K562 (cell line): ENCODE results near the gene TIFAB. TPM values are rescaled to one million over a fixed set of nuclear protein-coding genes. Genes with fewer than 3 reads are reported as not detected.

ENCODE experiments used
- ATAC-seq: fragments of 200-7000 bp; cut with Tn5 transposase; 3 replicates; pipeline ENCODE4 v1.9.1; 2020; ENCODE audit warnings: moderate library complexity
- BruUV-seq: library from RNA; stranded (reverse); fragments of 400-500 nt; replicated peaks from 2 replicates; lab custom pipeline; 2021; lab: Mats Ljungman, UMichigan
- CTCF ChIA-PET: fragments of 300-600 bp; formaldehyde crosslinking; extraction: SDS; loops from one replicate; lab custom pipeline; 2021; ENCODE audit warnings: low intra/inter-chr PET ratio; lab: Yijun Ruan, JAX
- POLR2A ChIA-PET: fragments of 300-600, 350-650 bp; sonication (Branson Sonifier 250); formaldehyde crosslinking; extraction: SDS; loops from one replicate; lab custom pipeline; 2021; ENCODE audit warnings: antibody characterized with exemption, inconsistent platforms; lab: Yijun Ruan, JAX
- DNase-seq, 4 experiments: peaks; one replicate each; pipeline versions ENCODE4 v3.0.0 to v3.0.0-alpha.2; 2011 to 2018; ENCODE audit warnings: low spot score in 3 of 4, mixed read lengths in 3 of 4; ENCODE audit errors: extremely low read depth in 1 of 4
- FAIRE-seq: peaks from 2 replicates; lab custom pipeline; 2011; peaks lifted over from hg19 to GRCh38; lab: Jason Lieb, UNC
- H2AFZ ChIP-seq: 2 replicates; pipeline ENCODE4 v1.6.0; 2011; ENCODE audit warnings: low read depth, low read length, control low read depth, inconsistent platforms
- H3K27ac ChIP-seq: fragments of 200-600 bp; 3 replicates; pipeline ENCODE4 v1.8.0; 2011; ENCODE audit warnings: low read depth, mild to moderate bottlenecking, control low read depth, inconsistent platforms, low read length, moderate library complexity, mixed read lengths; ENCODE audit errors: extremely low read depth
- H3K27me3 ChIP-seq, 2 experiments: fragments of 300-600 bp in 1 of 2; 2 replicates in 1 of 2; 3 replicates in 1 of 2; pipeline versions ENCODE4 v1.6.0 to v1.8.0; 2011; ENCODE audit warnings: inconsistent platforms in 2 of 2, low read length in 2 of 2, mild to moderate bottlenecking in 1 of 2, mixed read lengths in 1 of 2, moderate library complexity in 1 of 2; ENCODE audit not compliant: control insufficient read depth in 2 of 2, insufficient read depth in 2 of 2
- H3K36me3 ChIP-seq: fragments of 300-600 bp; 3 replicates; pipeline ENCODE4 v1.8.0; 2011; ENCODE audit warnings: mild to moderate bottlenecking, low read length, inconsistent platforms; ENCODE audit not compliant: control insufficient read depth, insufficient read depth
- H3K4me1 ChIP-seq, 2 experiments: fragments of 200-600 bp in 1 of 2; replicated peaks in 1 of 2; 2 replicates in 1 of 2; 3 replicates in 1 of 2; pipeline versions ENCODE4 v1.5.1 to v1.8.0; 2011; ENCODE audit warnings: inconsistent platforms in 2 of 2, low read length in 2 of 2, mild to moderate bottlenecking in 1 of 2, mixed read lengths in 1 of 2, moderate library complexity in 1 of 2; ENCODE audit not compliant: control insufficient read depth in 2 of 2, insufficient read depth in 2 of 2
- H3K4me2 ChIP-seq: 2 replicates; pipeline ENCODE4 v1.6.1; 2011; ENCODE audit warnings: low read length, control low read depth, inconsistent platforms, mixed read lengths; ENCODE audit not compliant: insufficient read depth
- H3K4me3 ChIP-seq: fragments of 200-600 bp; sonication (generic), shearing (Covaris generic); 2 replicates; pipeline ENCODE4 v1.5.1; 2016; ENCODE audit warnings: control low read depth, inconsistent platforms
- H3K79me2 ChIP-seq: fragments of 200-600 bp; 3 replicates; pipeline ENCODE4 v1.8.0; 2011; ENCODE audit warnings: low read length, inconsistent platforms; ENCODE audit not compliant: control insufficient read depth, insufficient read depth
- H3K9ac ChIP-seq, 2 experiments: 2 replicates each; pipeline versions ENCODE4 v1.6.0 to v1.6.1; 2011; ENCODE audit warnings: low read depth in 2 of 2, low read length in 2 of 2, control low read depth in 1 of 2, inconsistent platforms in 1 of 2, mild to moderate bottlenecking in 1 of 2, mixed read lengths in 1 of 2; ENCODE audit not compliant: insufficient read depth in 1 of 2
- H3K9me1 ChIP-seq: one replicate; pipeline ENCODE4 v1.6.0; 2011; ENCODE audit warnings: inconsistent platforms, mild to moderate bottlenecking, low read length, moderate library complexity; ENCODE audit not compliant: control insufficient read depth, insufficient read depth
- H3K9me3 ChIP-seq: replicated peaks from 2 replicates; pipeline ENCODE4 v1.5.1; 2011; ENCODE audit warnings: low read depth, low read length, inconsistent platforms; ENCODE audit not compliant: control insufficient read depth, insufficient read depth
- H4K20me1 ChIP-seq: replicated peaks from 2 replicates; pipeline ENCODE4 v1.6.1; 2011; ENCODE audit warnings: low read length, inconsistent platforms, mixed read lengths; ENCODE audit not compliant: control insufficient read depth, insufficient read depth
- ETV6 ChIP-seq, 3 experiments: fragments of 150-350 bp in 1 of 3; sonication (generic) in 1 of 3; formaldehyde crosslinking in 1 of 3; IDR thresholded peaks; 2 replicates each; pipeline versions ENCODE4 v1.6.1 to v1.8.0; 2014 to 2022; ENCODE audit warnings: borderline replicate concordance in 2 of 3, low read depth in 2 of 3, antibody characterized with exemption in 1 of 3, low read length in 1 of 3, mild to moderate bottlenecking in 1 of 3, missing genetic modification reagents in 1 of 3
- PHF21A ChIP-seq: fragments of 450-650 bp; IDR thresholded peaks from 2 replicates; pipeline ENCODE4 v1.6.1; 2017; ENCODE audit warnings: low read depth, borderline replicate concordance
- TARDBP ChIP-seq: fragments of 450-650 bp; IDR thresholded peaks from 2 replicates; pipeline ENCODE4 v1.6.1; 2016
- ZBTB7A ChIP-seq: IDR thresholded peaks from 2 replicates; pipeline ENCODE4 v1.6.1; 2011; ENCODE audit warnings: low read depth, mild to moderate bottlenecking, low read length, moderate library complexity, borderline replicate concordance; ENCODE audit not compliant: control insufficient read depth
- WGBS: fragments of 100-300 bp; shearing (Covaris generic); methylation state at CpG from one replicate; pipeline ENCODE4 v1.1.6; 2016; ENCODE audit warnings: low coverage, mixed read lengths; ENCODE audit not compliant: insufficient coverage; ENCODE audit errors: missing lambda C conversion rate; 5-methylcytosine and 5-hydroxymethylcytosine counted together
- in situ Hi-C: fragments of 300-500 bp; cut with MboI; formaldehyde crosslinking; loops from 4 replicates; pipeline ENCODE4 v1.15.0; 2018; ENCODE audit warnings: inconsistent platforms, mixed read lengths
- intact Hi-C: fragments of 100-400 bp; cut with micrococcal nuclease; formaldehyde crosslinking; loops from 2 replicates; pipeline ENCODE4 v1.14.2; 2022
- polyA plus RNA-seq, 8 experiments: library from polyadenylated mRNA; depleted of rRNA in 4 of 8; stranded (reverse) in 5 of 8; unstranded in 3 of 8; fragments of >200 nt; fragmentation: Nextera tagmentation in 2 of 8; fragmentation: Illumina TruSeq in 1 of 8; extraction: Ambion mirVana in 2 of 8; extraction: Trizol in 1 of 8; gene quantifications; 2 replicates each; pipeline versions ENCODE4 v1.2.1 to v1.2.3, GENCODE V29; 2011 to 2014; ENCODE audit warnings: inconsistent platforms in 1 of 8, missing spikeins in 1 of 8
- total RNA-seq, 7 experiments: library from RNA; depleted of rRNA in 6 of 7; stranded (reverse); fragments of >200 nt in 6 of 7; fragmentation: Illumina TruSeq in 2 of 7; extraction: Trizol in 2 of 7; gene quantifications; 2 replicates each; pipeline versions ENCODE4 v1.2.1 to v1.2.3, GENCODE V29; 2011 to 2021; ENCODE audit warnings: low replicate concordance in 1 of 7

TIFAB gene
- total and polyA plus RNA-seq, 9 of the 15 experiments (the other 6 are each of a cell fraction or from before 2014, with no cell fraction given) = not detected

- Histone ChIP-seq H3K4me3 (no peak overlapping the region), H3K4me2 (no peak overlapping the region), H3K27ac (no peak overlapping the region), H3K9me1 (no peaks in the 10 kb centered on the region), H4K20me1 (no peaks in the 10 kb centered on the region), H3K4me1 (peaks cover 36 to 41% of the 10 kb centered on the region in 2 experiments), H3K27me3 (no peaks in the 10 kb centered on the region), H3K79me2 (no peaks in the 10 kb centered on the region), H3K36me3 (no peaks in the 10 kb centered on the region), H3K9me3 (no peaks in the 10 kb centered on the region), H3K9ac (peak overlapping the region in 1 of 2 experiments; percentile 64; a peak in 2 of 4 replicates), H2AFZ (peak overlapping the region; percentile 98)
- no TSS peak for BruUV-seq
- in situ Hi-C loops = no loop called here
- ATAC-seq (no peak), DNase-seq (peak in 1 of 4 experiments; percentile 6), FAIRE-seq (no peak)
- WGBS = 76% methylated on average over 23 of the region's 24 CpGs
- ChIA-PET POLR2A (interaction anchor here (1.1 to 1.8 kb wide), 4 partner anchors 9 to 92 kb away, joined by 3 to 9 read pairs (median 6); no protein-coding TSS in a partner anchor), CTCF (no interaction called here)
- intact Hi-C loops = no loop called here
- no peak for TF ChIP-seq ZBTB7A
- no peak for TF ChIP-seq ETV6 (IDR thresholded peaks at IDR 0.05; ENCODE audit: borderline replicate concordance in 1 of 2, low read depth in 2 of 2, low read length in 1 of 2)
- no peak for TF ChIP-seq ETV6 (CRISPR knock-in tag; IDR thresholded peaks at IDR 0.05; ENCODE audit: borderline replicate concordance)
- no peak for TF ChIP-seq PHF21A
- TF ChIP-seq TARDBP = no peak
Measured at GRCh38 chr5:135434591-135435466, 17.3 kb downstream of the TIFAB start.
